GM12892 (cell line): Measurements from ENCODE around the gene SNORC.

ENCODE experiments used
- POLR2AphosphoS5 ChIP-seq: IDR thresholded peaks from 2 replicates; pipeline ENCODE4 v1.6.1; 2011; ENCODE audit warnings: low read depth, low read length, control low read depth
- TAF1 ChIP-seq: IDR thresholded peaks from 2 replicates; pipeline ENCODE4 v1.6.1; 2011; ENCODE audit warnings: low read depth, mild to moderate bottlenecking, control low read depth, low read length, borderline replicate concordance

DNA sequence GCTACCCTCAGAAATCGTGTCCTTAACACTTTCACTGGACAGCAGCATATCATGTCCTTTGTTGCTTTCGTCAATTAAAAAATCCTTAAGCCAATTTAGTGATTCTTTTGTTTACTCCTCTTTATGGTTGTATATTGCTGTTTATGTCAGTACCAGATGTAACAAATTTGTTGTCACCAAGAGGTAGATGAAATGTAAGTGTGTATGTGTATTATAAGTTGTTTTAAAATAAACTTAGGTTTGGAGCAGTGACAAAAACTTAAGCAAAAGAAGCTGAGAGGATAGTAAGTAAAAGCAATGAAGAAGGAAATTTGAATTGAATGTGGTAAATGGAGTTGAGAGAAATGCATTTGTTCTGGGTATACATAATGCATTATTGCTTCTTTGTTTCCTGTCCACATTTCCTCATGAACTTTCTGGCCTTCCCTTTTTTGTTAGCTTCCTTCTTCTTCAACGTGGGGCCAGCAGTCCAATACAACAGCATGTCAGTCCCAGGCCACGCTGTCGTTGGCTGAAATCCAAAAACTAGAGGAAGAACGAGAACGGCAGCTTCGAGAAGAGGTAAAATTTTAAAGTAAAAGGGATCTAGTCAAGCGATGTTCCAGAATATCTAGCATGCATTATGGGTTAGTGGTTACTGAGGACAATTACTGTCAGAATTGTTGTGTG is 30.5 kb upstream of the SNORC start:
- TF ChIP-seq POLR2AphosphoS5 = no peak
- TF ChIP-seq TAF1 = no peak
